Left ventricle myocardium inferior (tissue), 1 donor: ENCODE results near the gene IGFBP4. TPM values are rescaled to one million over a fixed set of nuclear protein-coding genes. Genes with fewer than 3 reads are reported as not detected.
A peak's percentile ranks its signal among the peaks of the same experiment; 100 is the strongest.
"Not testable (repeated sequence)": the region's sequence is repeated elsewhere in the genome, so short reads cannot be mapped to it uniquely, and the experiment has no call there.

ENCODE experiments used
- DNase-seq: peaks from one replicate; pipeline ENCODE4 v3.0.0-alpha.2; 2020
- H3K27ac ChIP-seq: fragments of 200-600 bp; replicated peaks from 2 replicates; pipeline ENCODE4 v1.8.0; 2021
- H3K27me3 ChIP-seq: fragments of 200-600 bp; 2 replicates; pipeline ENCODE4 v1.8.0; 2021; ENCODE audit warnings: low read depth
- H3K36me3 ChIP-seq: fragments of 200-600 bp; 2 replicates; pipeline ENCODE4 v1.8.0; 2021
- H3K4me1 ChIP-seq: fragments of 200-600 bp; 2 replicates; pipeline ENCODE4 v1.8.0; 2021
- H3K4me3 ChIP-seq: fragments of 200-600 bp; 2 replicates; pipeline ENCODE4 v1.8.0; 2021; ENCODE audit warnings: mild to moderate bottlenecking, moderate library complexity
- H3K9me3 ChIP-seq: fragments of 200-600 bp; replicated peaks from 2 replicates; pipeline ENCODE4 v1.8.0; 2021
- intact Hi-C: fragments of 100-400 bp; cut with micrococcal nuclease; formaldehyde crosslinking; loops from one replicate; pipeline ENCODE4 v1.11.0; 2022
- total RNA-seq: library from RNA; stranded (reverse); fragmentation: NEBNext Ultra II Directional; extraction: Animal tissue kit (Norgen Biotek cat#: 25700); gene quantifications from one replicate; pipeline ENCODE4 v1.2.1, GENCODE V29; 2021
- TF ChIP-seq, protein P1 (sequence below): fragments of 200-600 bp; IDR thresholded peaks from 2 replicates; pipeline ENCODE4 v1.8.0; 2021; ENCODE audit warnings: antibody characterized with exemption, mild to moderate bottlenecking, borderline replicate concordance
- donor health status: DM: no; HTN: yes; CAD: no; lungs with severe emphysema.

Gene IGFBP4
- total RNA-seq, 1 donor from 2014 or later: 130 TPM

DNA sequence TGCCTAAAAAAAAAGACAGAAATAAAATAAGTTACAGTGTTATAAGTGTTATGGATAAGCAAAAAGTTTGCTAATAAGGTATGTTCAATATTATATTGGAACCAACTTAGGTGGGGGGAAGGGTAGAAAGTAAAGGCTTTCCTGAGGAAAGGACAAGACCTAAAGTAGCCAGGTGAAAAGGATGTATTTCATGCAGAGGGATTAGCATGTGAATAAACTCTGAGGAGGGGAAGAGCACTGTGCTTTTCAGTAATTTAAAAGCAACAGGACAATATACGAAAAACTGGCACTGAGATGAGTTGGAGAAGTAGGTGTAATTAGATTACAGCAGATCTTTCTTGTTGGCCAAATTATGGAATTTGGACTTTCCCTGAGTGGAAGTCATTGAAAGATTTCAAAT is 33.2 kb upstream of the IGFBP4 start:
- H3K27me3 ChIP-seq: no peaks in the 10 kb centered on the region
- TF ChIP-seq, protein P1, sequence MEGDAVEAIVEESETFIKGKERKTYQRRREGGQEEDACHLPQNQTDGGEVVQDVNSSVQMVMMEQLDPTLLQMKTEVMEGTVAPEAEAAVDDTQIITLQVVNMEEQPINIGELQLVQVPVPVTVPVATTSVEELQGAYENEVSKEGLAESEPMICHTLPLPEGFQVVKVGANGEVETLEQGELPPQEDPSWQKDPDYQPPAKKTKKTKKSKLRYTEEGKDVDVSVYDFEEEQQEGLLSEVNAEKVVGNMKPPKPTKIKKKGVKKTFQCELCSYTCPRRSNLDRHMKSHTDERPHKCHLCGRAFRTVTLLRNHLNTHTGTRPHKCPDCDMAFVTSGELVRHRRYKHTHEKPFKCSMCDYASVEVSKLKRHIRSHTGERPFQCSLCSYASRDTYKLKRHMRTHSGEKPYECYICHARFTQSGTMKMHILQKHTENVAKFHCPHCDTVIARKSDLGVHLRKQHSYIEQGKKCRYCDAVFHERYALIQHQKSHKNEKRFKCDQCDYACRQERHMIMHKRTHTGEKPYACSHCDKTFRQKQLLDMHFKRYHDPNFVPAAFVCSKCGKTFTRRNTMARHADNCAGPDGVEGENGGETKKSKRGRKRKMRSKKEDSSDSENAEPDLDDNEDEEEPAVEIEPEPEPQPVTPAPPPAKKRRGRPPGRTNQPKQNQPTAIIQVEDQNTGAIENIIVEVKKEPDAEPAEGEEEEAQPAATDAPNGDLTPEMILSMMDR: no peak
- intact Hi-C loops: loop anchor here (10.0 kb wide), 1 partner anchor 55 kb away; no protein-coding TSS in a partner anchor
- no peaks in the 10 kb centered on the region for H3K9me3 ChIP-seq
- H3K36me3 ChIP-seq: no peaks in the 10 kb centered on the region
- no peak for DNase-seq
- H3K4me3 ChIP-seq: no peak overlapping the region
- H3K27ac ChIP-seq: no peak overlapping the region
- no peaks in the 10 kb centered on the region for H3K4me1 ChIP-seq

DNA sequence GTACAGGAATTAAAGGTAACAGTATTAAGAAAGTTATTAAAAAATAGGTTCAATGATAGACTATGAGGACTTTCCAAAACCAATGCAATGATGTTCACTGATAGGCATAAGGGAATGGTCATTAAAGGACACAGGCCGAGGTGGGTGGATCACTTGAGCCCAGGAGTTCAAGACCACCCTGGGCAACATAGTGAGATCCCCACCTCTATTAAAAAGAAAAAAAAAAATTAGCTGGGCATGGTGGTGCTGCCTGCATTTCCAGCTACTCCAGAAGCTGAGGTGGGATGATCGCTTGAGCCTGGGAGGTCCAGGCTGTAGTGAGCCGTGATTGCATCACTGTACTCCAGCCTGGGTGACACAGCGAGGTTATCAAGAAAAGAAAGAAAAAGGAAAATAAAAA is 31.4 kb upstream of the IGFBP4 start:
- H3K4me1 ChIP-seq: no peaks in the 10 kb centered on the region
- H3K9me3 ChIP-seq: no peaks in the 10 kb centered on the region
- DNase-seq: no peak
- H3K4me3 ChIP-seq: no peak overlapping the region
- H3K27me3 ChIP-seq: peaks cover 4% of the 10 kb centered on the region
- intact Hi-C loops: loop anchor here (10.0 kb wide), 1 partner anchor 57 kb away; no protein-coding TSS in a partner anchor
- no peaks in the 10 kb centered on the region for H3K36me3 ChIP-seq
- TF ChIP-seq, protein P1: no peak
- H3K27ac ChIP-seq: no peak overlapping the region

GRCh38 chr17:40412880-40413279 is 30.4 kb upstream of the IGFBP4 start:
- H3K27ac ChIP-seq: no peak overlapping the region
- TF ChIP-seq, protein P1: no peak
- H3K36me3 ChIP-seq: no peaks in the 10 kb centered on the region
- intact Hi-C loops: loop anchor here (10.0 kb wide), 1 partner anchor 58 kb away; no protein-coding TSS in a partner anchor
- H3K4me1 ChIP-seq: peaks cover 7% of the 10 kb centered on the region
- peaks cover 10% of the 10 kb centered on the region for H3K27me3 ChIP-seq
- H3K4me3 ChIP-seq: no peak overlapping the region
- no peak for DNase-seq
- H3K9me3 ChIP-seq: no peaks in the 10 kb centered on the region

- not testable (repeated sequence) for H3K27me3 ChIP-seq, H3K27ac ChIP-seq, DNase-seq, H3K9me3 ChIP-seq, H3K4me3 ChIP-seq, H3K36me3 ChIP-seq
- H3K4me1 ChIP-seq: peaks cover 14% of the 10 kb centered on the region
- intact Hi-C loops: loop anchor here (10.0 kb wide), 1 partner anchor 60 kb away; no protein-coding TSS in a partner anchor
These were observed 28.9 kb upstream of the IGFBP4 start for GRCh38 chr17:40414312-40414711.

GRCh38 chr17:40415390-40415789 is 27.9 kb upstream of the IGFBP4 start:
- Histone ChIP-seq H3K27me3 (peaks cover 10% of the 10 kb centered on the region), H3K9me3 (no peaks in the 10 kb centered on the region), H3K4me3 (no peak overlapping the region), H3K36me3 (no peaks in the 10 kb centered on the region), H3K4me1 (peaks cover 17% of the 10 kb centered on the region), H3K27ac (no peak overlapping the region)
- no peak for DNase-seq
- TF ChIP-seq, protein P1: peak; percentile 77
- intact Hi-C loops: loop anchor here (10.0 kb wide), 1 partner anchor 61 kb away; no protein-coding TSS in a partner anchor

- H3K9me3 ChIP-seq: no peaks in the 10 kb centered on the region
- H3K4me3 ChIP-seq: no peak overlapping the region
- H3K27ac ChIP-seq: no peak overlapping the region
- intact Hi-C loops: loop anchor here (10.0 kb wide), 1 partner anchor 62 kb away; no protein-coding TSS in a partner anchor
- DNase-seq: no peak
- no peaks in the 10 kb centered on the region for H3K36me3 ChIP-seq
- H3K27me3 ChIP-seq: peaks cover 10% of the 10 kb centered on the region
- TF ChIP-seq, protein P1: no peak
- peaks cover 17% of the 10 kb centered on the region for H3K4me1 ChIP-seq
These were observed 26.6 kb upstream of the IGFBP4 start for GRCh38 chr17:40416671-40417070.
